CD14-positive monocyte (primary cell): Measurements from ENCODE around the gene MECR. TPM values are rescaled to one million over a fixed set of nuclear protein-coding genes. Genes with fewer than 3 reads are reported as not detected.

ENCODE experiments used
- DNase-seq, 3 donors: peaks; one replicate each; pipeline ENCODE4 v3.0.0-alpha.2; 2011 to 2022
- H2AFZ ChIP-seq: 2 replicates; pipeline ENCODE4 v1.6.0; 2012; ENCODE audit warnings: mild to moderate bottlenecking, low read depth, low read length, inconsistent platforms; ENCODE audit not compliant: insufficient read depth, poor library complexity, severe bottlenecking
- H3K27ac ChIP-seq, 2 donors: 1 replicate in 1 of 2; 2 replicates in 1 of 2; pipeline ENCODE4 v1.5.1; 2012 to 2013; ENCODE audit warnings: low read length in 2 of 2, control low read depth in 1 of 2, inconsistent platforms in 1 of 2, low read depth in 1 of 2, mild to moderate bottlenecking in 1 of 2
- H3K27me3 ChIP-seq, 2 donors: one replicate each; pipeline versions ENCODE4 v1.6.0 to v1.6.1; 2011 to 2013; ENCODE audit warnings: low read length in 2 of 2; ENCODE audit not compliant: control insufficient read depth in 2 of 2, insufficient read depth in 2 of 2
- H3K36me3 ChIP-seq, 2 donors: replicated peaks in 1 of 2; 1 replicate in 1 of 2; 2 replicates in 1 of 2; pipeline versions ENCODE4 v1.5.1 to v1.6.1; 2012 to 2013; ENCODE audit warnings: low read length in 2 of 2, control low read depth in 1 of 2, inconsistent platforms in 1 of 2, mild to moderate bottlenecking in 1 of 2; ENCODE audit not compliant: insufficient read depth in 2 of 2, control insufficient read depth in 1 of 2
- H3K4me1 ChIP-seq, 2 donors: 1 replicate in 1 of 2; 2 replicates in 1 of 2; pipeline versions ENCODE4 v1.5.1 to v1.6.1; 2012 to 2013; ENCODE audit warnings: low read length in 2 of 2, control low read depth in 1 of 2, inconsistent platforms in 1 of 2, mild to moderate bottlenecking in 1 of 2, moderate library complexity in 1 of 2; ENCODE audit not compliant: insufficient read depth in 2 of 2, control insufficient read depth in 1 of 2
- H3K4me2 ChIP-seq: replicated peaks from 2 replicates; pipeline ENCODE3; 2012; ENCODE audit warnings: low read length, moderate library complexity, mild to moderate bottlenecking; ENCODE audit not compliant: poor library complexity, severe bottlenecking; ENCODE audit errors: extremely low read depth
- H3K4me3 ChIP-seq, 3 experiments: fragments of 200-600 bp in 1 of 3; sonication (generic) in 1 of 3; replicated peaks in 1 of 3; 1 replicate in 2 of 3; 2 replicates in 1 of 3; pipeline ENCODE4 v1.5.1; 2011 to 2013; ENCODE audit warnings: low read length in 3 of 3, mild to moderate bottlenecking in 3 of 3, control low read depth in 2 of 3, low read depth in 2 of 3, inconsistent platforms in 1 of 3, moderate library complexity in 1 of 3
- H3K79me2 ChIP-seq: 2 replicates; pipeline ENCODE4 v1.6.0; 2012; ENCODE audit warnings: mild to moderate bottlenecking, control low read depth, inconsistent platforms, low read length, moderate library complexity; ENCODE audit not compliant: insufficient read depth
- H3K9ac ChIP-seq: 2 replicates; pipeline ENCODE4 v1.6.0; 2017; ENCODE audit warnings: low read length, mild to moderate bottlenecking; ENCODE audit not compliant: insufficient read depth, poor library complexity, severe bottlenecking
- H3K9me3 ChIP-seq, 2 donors: replicated peaks in 1 of 2; 1 replicate in 1 of 2; 2 replicates in 1 of 2; pipeline versions ENCODE4 v1.5.1 to v1.6.1; 2012 to 2013; ENCODE audit warnings: low read length in 2 of 2, control low read depth in 1 of 2; ENCODE audit not compliant: control insufficient read depth in 1 of 2, insufficient read depth in 1 of 2
- H4K20me1 ChIP-seq: 2 replicates; pipeline ENCODE4 v1.6.0; 2012; ENCODE audit warnings: mild to moderate bottlenecking, low read length, control low read depth, moderate library complexity; ENCODE audit not compliant: insufficient read depth
- H3K27ac Mint-ChIP-seq, 7 donors: one replicate each; pipeline ENCODE4 v1.8.0; 2020; ENCODE audit warnings: mild to moderate bottlenecking in 7 of 7, mixed read lengths in 7 of 7, moderate library complexity in 6 of 7, inconsistent platforms in 2 of 7
- H3K27me3 Mint-ChIP-seq, 3 donors: one replicate each; pipeline ENCODE4 v1.8.0; 2021 to 2022; ENCODE audit warnings: low read depth in 3 of 3, mild to moderate bottlenecking in 3 of 3, mixed read lengths in 3 of 3, moderate library complexity in 3 of 3, inconsistent platforms in 1 of 3
- H3K36me3 Mint-ChIP-seq, 2 donors: one replicate each; pipeline ENCODE4 v1.8.0; 2020; ENCODE audit warnings: mixed read lengths in 2 of 2, inconsistent platforms in 1 of 2, mild to moderate bottlenecking in 1 of 2
- H3K4me1 Mint-ChIP-seq: one replicate; pipeline ENCODE4 v1.8.0; 2020; ENCODE audit warnings: mild to moderate bottlenecking, mixed read lengths
- H3K4me3 Mint-ChIP-seq, 2 donors: one replicate each; pipeline ENCODE4 v1.8.0; 2020; ENCODE audit warnings: mild to moderate bottlenecking in 2 of 2, mixed read lengths in 2 of 2, moderate library complexity in 1 of 2
- H3K9me3 Mint-ChIP-seq, 7 donors: one replicate each; pipeline ENCODE4 v1.8.0; 2020 to 2022; ENCODE audit warnings: mixed read lengths in 7 of 7, mild to moderate bottlenecking in 6 of 7, moderate library complexity in 6 of 7, inconsistent platforms in 2 of 7
- WGBS: methylation state at CpG from one replicate; pipeline ENCODE4 v1.1.5; 2013; ENCODE audit warnings: missing lambda C conversion rate; ENCODE audit not compliant: insufficient coverage; 5-methylcytosine and 5-hydroxymethylcytosine counted together
- intact Hi-C, 2 donors: fragments of 100-400 bp; cut with micrococcal nuclease; formaldehyde crosslinking; loops; one replicate each; pipeline versions ENCODE4 v1.15.0 to v1.15.1; 2023
- polyA plus RNA-seq, 3 donors: library from polyadenylated mRNA; depleted of rRNA in 1 of 3; unstranded in 2 of 3; stranded (reverse) in 1 of 3; fragments of 300-500 nt in 2 of 3; fragments of >200 nt in 1 of 3; fragmentation: Illumina TruSeq in 2 of 3; gene quantifications; 1 replicate in 2 of 3; 2 replicates in 1 of 3; pipeline ENCODE4 v1.2.3, GENCODE V29; 2012 to 2021
- TF ChIP-seq, protein P1 (sequence below): fragments of 200-600 bp; IDR thresholded peaks from one replicate; pipeline ENCODE4 v1.8.0; 2022; ENCODE audit warnings: antibody characterized with exemption, mild to moderate bottlenecking

MECR gene
- polyA plus RNA-seq, 3 donors: 6.3 to 8.5 (median 7.5) TPM

DNA sequence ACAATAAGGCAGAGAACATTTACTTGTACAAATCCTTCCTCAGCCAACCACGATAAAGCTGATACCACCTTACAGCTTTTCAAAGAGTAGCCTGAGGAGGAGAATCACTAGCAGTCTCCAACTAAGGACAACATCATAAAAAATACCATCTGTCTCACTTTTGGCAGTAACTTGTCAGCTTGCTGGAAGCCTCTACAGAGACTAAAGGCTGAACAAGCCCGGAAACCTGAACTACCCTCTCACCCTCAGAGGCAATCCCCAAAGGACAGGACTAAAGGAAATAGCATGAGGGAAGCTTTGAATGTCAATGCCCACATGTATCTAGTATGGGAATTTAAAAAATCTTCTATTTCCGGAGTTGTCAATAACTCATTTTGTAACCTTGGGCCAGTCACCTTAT lies 59.6 kb downstream of the MECR start:
- Mint-ChIP-seq H3K36me3 (peaks cover 30 to 52% of the 10 kb centered on the region in 2 donors), H3K4me3 (no peak overlapping the region), H3K4me1 (peaks cover 31% of the 10 kb centered on the region), H3K9me3 (no peaks in the 10 kb centered on the region), H3K27me3 (no peaks in the 10 kb centered on the region), H3K27ac (peak overlapping the region in 6 of 7 donors; percentile 52 to 91 (median 63))
- no peak for DNase-seq
- no peak overlapping the region for H3K4me3 ChIP-seq
- H3K4me1 ChIP-seq: peaks cover 6 to 15% of the 10 kb centered on the region in 2 donors
- peaks cover 100% of the 10 kb centered on the region for H3K79me2 ChIP-seq
- no peak overlapping the region for H3K9ac ChIP-seq
- TF ChIP-seq, protein P1, sequence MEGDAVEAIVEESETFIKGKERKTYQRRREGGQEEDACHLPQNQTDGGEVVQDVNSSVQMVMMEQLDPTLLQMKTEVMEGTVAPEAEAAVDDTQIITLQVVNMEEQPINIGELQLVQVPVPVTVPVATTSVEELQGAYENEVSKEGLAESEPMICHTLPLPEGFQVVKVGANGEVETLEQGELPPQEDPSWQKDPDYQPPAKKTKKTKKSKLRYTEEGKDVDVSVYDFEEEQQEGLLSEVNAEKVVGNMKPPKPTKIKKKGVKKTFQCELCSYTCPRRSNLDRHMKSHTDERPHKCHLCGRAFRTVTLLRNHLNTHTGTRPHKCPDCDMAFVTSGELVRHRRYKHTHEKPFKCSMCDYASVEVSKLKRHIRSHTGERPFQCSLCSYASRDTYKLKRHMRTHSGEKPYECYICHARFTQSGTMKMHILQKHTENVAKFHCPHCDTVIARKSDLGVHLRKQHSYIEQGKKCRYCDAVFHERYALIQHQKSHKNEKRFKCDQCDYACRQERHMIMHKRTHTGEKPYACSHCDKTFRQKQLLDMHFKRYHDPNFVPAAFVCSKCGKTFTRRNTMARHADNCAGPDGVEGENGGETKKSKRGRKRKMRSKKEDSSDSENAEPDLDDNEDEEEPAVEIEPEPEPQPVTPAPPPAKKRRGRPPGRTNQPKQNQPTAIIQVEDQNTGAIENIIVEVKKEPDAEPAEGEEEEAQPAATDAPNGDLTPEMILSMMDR: no peak
- no peaks in the 10 kb centered on the region for H3K9me3 ChIP-seq
- peaks cover 98% of the 10 kb centered on the region for H4K20me1 ChIP-seq
- no peak overlapping the region for H3K4me2 ChIP-seq
- H3K36me3 ChIP-seq: peaks cover 28 to 61% of the 10 kb centered on the region in 2 donors
- WGBS: 40% methylated on average over 1 of the region's 3 CpGs
- no peaks in the 10 kb centered on the region for H3K27me3 ChIP-seq
- no peak overlapping the region for H2AFZ ChIP-seq
- peak overlapping the region in 1 of 2 donors; percentile 55 for H3K27ac ChIP-seq
- intact Hi-C loops: no loop called here

DNA sequence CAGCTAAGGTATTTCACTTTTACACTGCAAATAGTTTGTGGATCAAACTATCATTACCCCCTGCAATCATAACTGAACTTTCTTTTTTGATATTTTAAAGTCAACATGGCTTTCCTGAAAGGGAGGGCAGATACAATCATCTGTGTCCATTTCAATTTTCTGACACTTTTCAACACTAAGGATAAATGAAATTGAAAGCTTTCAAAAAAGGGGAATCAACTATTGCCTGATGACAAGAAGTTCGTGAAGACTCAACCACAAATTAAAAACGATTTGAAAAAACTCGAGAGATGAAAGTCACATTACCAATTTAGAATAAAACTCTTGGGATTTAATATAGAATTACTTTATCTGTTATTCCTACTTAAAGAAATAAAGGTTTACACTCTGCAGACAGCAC lies 60.8 kb downstream of the MECR start:
- Mint-ChIP-seq H3K36me3 (peaks cover 39 to 61% of the 10 kb centered on the region in 2 donors), H3K27ac (peak overlapping the region in 5 of 7 donors; percentile 14 to 91 (median 40)), H3K27me3 (no peaks in the 10 kb centered on the region), H3K9me3 (no peaks in the 10 kb centered on the region), H3K4me3 (peak overlapping the region in 1 of 2 donors; percentile 4), H3K4me1 (peaks cover 29% of the 10 kb centered on the region)
- Histone ChIP-seq H4K20me1 (peaks cover 100% of the 10 kb centered on the region), H3K4me1 (peaks cover 6 to 15% of the 10 kb centered on the region in 2 donors), H3K27me3 (no peaks in the 10 kb centered on the region), H3K4me2 (peak overlapping the region; percentile 30), H3K36me3 (peaks cover 37 to 72% of the 10 kb centered on the region in 2 donors), H3K79me2 (peaks cover 100% of the 10 kb centered on the region), H3K27ac (peak overlapping the region in 1 of 2 donors; percentile 55), H3K9ac (peak overlapping the region; percentile 22), H3K4me3 (no peak overlapping the region), H2AFZ (no peak overlapping the region), H3K9me3 (no peaks in the 10 kb centered on the region)
- intact Hi-C loops: no loop called here
- no peak for DNase-seq
- WGBS: no CpG with 5 or more reads among the region's 3 CpGs
- TF ChIP-seq, protein P1: no peak
